Measurements from ENCODE around the gene HEATR5A. TPM values are rescaled to one million over a fixed set of nuclear protein-coding genes. Genes with fewer than 3 reads are reported as not detected.

HEATR5A gene
- total RNA-seq, 2 experiments from 2014 or later, result 12.8 to 13.0 TPM

- no peak overlapping the region for H3K4me3 Mint-ChIP-seq
- H3K9me3 Mint-ChIP-seq, result no peaks in the 10 kb centered on the region
- DNase-seq, result no peak
- ChIA-PET CTCF (interaction anchor here (0.6 to 2.2 kb wide), 5 partner anchors 13 to 194 kb away, joined by 3 to 9 read pairs (median 3); partner anchors contain the start of genes HEATR5A and HECTD1), POLR2A (no interaction called here)
- H3K36me3 Mint-ChIP-seq, result peaks cover 12% of the 10 kb centered on the region
- H3K4me1 Mint-ChIP-seq (ENCODE audit: low read depth), result peaks cover 6% of the 10 kb centered on the region
- no peaks in the 10 kb centered on the region for H3K27me3 Mint-ChIP-seq
- intact Hi-C loops (cut with micrococcal nuclease), result no loop called here
- H3K27ac Mint-ChIP-seq, result no peak overlapping the region
These were observed 18.9 kb downstream of the HEATR5A start for GRCh38 chr14:31401369-31401932.

GRCh38 chr14:31400031-31400638 lies 20.2 kb downstream of the HEATR5A start:
- Mint-ChIP-seq H3K27ac (peak overlapping the region; percentile 36), H3K4me3 (no peak overlapping the region), H3K27me3 (no peaks in the 10 kb centered on the region), H3K9me3 (no peaks in the 10 kb centered on the region), H3K4me1 (ENCODE audit: low read depth) (peaks cover 6% of the 10 kb centered on the region), H3K36me3 (peaks cover 14% of the 10 kb centered on the region)
- ChIA-PET CTCF (interaction anchor here (1.0 kb wide), 1 partner anchor 21 kb away, joined by 3 read pairs; the partner anchor contains the start of gene HEATR5A), POLR2A (interaction anchor here (0.7 kb wide), 1 partner anchor 21 kb away, joined by 4 read pairs; the partner anchor contains the start of gene HEATR5A)
- intact Hi-C loops (cut with micrococcal nuclease), result loop anchor here (1.0 kb wide), 2 partner anchors 12 to 20 kb away; partner anchors contain the start of gene HEATR5A
- no peak for DNase-seq

GRCh38 chr14:31395572-31396205 lies 24.7 kb downstream of the HEATR5A start:
- DNase-seq, result no peak
- ChIA-PET POLR2A (interaction anchor here (1.9 kb wide), 1 partner anchor 25 kb away, joined by 6 read pairs; the partner anchor contains the start of gene HEATR5A), CTCF (interaction anchor here (1.0 to 2.0 kb wide), 2 partner anchors 25 to 54 kb away, joined by 4 to 7 read pairs; partner anchors contain the start of gene HEATR5A)
- no peak overlapping the region for H3K4me3 Mint-ChIP-seq
- H3K27ac Mint-ChIP-seq, result no peak overlapping the region
- intact Hi-C loops (cut with micrococcal nuclease), result no loop called here
- H3K36me3 Mint-ChIP-seq, result peaks cover 16% of the 10 kb centered on the region
- no peaks in the 10 kb centered on the region for H3K9me3 Mint-ChIP-seq
- H3K27me3 Mint-ChIP-seq, result no peaks in the 10 kb centered on the region
- H3K4me1 Mint-ChIP-seq (ENCODE audit: low read depth), result peaks cover 10% of the 10 kb centered on the region

- ChIA-PET CTCF (interaction anchor here (2.0 kb wide), 1 partner anchor 55 kb away, joined by 7 read pairs; no protein-coding TSS in a partner anchor), POLR2A (interaction anchor here (1.9 kb wide), 1 partner anchor 26 kb away, joined by 6 read pairs; the partner anchor contains the start of gene HEATR5A)
- H3K4me3 Mint-ChIP-seq, result no peak overlapping the region
- peaks cover 10% of the 10 kb centered on the region for H3K4me1 Mint-ChIP-seq (ENCODE audit: low read depth)
- H3K9me3 Mint-ChIP-seq, result no peaks in the 10 kb centered on the region
- H3K27me3 Mint-ChIP-seq, result no peaks in the 10 kb centered on the region
- intact Hi-C loops (cut with micrococcal nuclease), result no loop called here
- no peak for DNase-seq
- peaks cover 15% of the 10 kb centered on the region for H3K36me3 Mint-ChIP-seq
- no peak overlapping the region for H3K27ac Mint-ChIP-seq
These were observed 25.2 kb downstream of the HEATR5A start for GRCh38 chr14:31395119-31395518.

GRCh38 chr14:31391977-31392503 lies 28.3 kb downstream of the HEATR5A start:
- peaks cover 7% of the 10 kb centered on the region for H3K36me3 Mint-ChIP-seq
- no peak for DNase-seq
- intact Hi-C loops (cut with micrococcal nuclease), result no loop called here
- ChIA-PET CTCF (no interaction called here), POLR2A (no interaction called here)
- H3K4me1 Mint-ChIP-seq (ENCODE audit: low read depth), result peaks cover 28% of the 10 kb centered on the region
- H3K27ac Mint-ChIP-seq, result no peak overlapping the region
- no peaks in the 10 kb centered on the region for H3K9me3 Mint-ChIP-seq
- no peak overlapping the region for H3K4me3 Mint-ChIP-seq
- no peaks in the 10 kb centered on the region for H3K27me3 Mint-ChIP-seq

GRCh38 chr14:31391473-31391872 lies 28.9 kb downstream of the HEATR5A start:
- Mint-ChIP-seq H3K9me3 (no peaks in the 10 kb centered on the region), H3K4me3 (no peak overlapping the region), H3K4me1 (ENCODE audit: low read depth) (peaks cover 28% of the 10 kb centered on the region), H3K27me3 (no peaks in the 10 kb centered on the region), H3K27ac (no peak overlapping the region), H3K36me3 (peaks cover 7% of the 10 kb centered on the region)
- intact Hi-C loops (cut with micrococcal nuclease), result no loop called here
- ChIA-PET POLR2A (interaction anchor here (1.6 kb wide), 1 partner anchor 183 kb away, joined by 5 read pairs; no protein-coding TSS in a partner anchor), CTCF (no interaction called here)
- DNase-seq, result no peak

GRCh38 chr14:31389946-31390345 lies 30.4 kb downstream of the HEATR5A start:
- no peaks in the 10 kb centered on the region for H3K9me3 Mint-ChIP-seq
- no peaks in the 10 kb centered on the region for H3K27me3 Mint-ChIP-seq
- H3K36me3 Mint-ChIP-seq, result peaks cover 5% of the 10 kb centered on the region
- no peak overlapping the region for H3K4me3 Mint-ChIP-seq
- ChIA-PET POLR2A (interaction anchor here (1.6 kb wide), 1 partner anchor 181 kb away, joined by 5 read pairs; no protein-coding TSS in a partner anchor), CTCF (no interaction called here)
- intact Hi-C loops (cut with micrococcal nuclease), result loop anchor here (1.0 kb wide), 2 partner anchors 12 to 182 kb away; no protein-coding TSS in a partner anchor
- H3K27ac Mint-ChIP-seq, result peak overlapping the region; percentile 19
- H3K4me1 Mint-ChIP-seq (ENCODE audit: low read depth), result peaks cover 28% of the 10 kb centered on the region
- no peak for DNase-seq

- DNase-seq, result peak; percentile 37
- H3K36me3 Mint-ChIP-seq, result peaks cover 4% of the 10 kb centered on the region
- no peak overlapping the region for H3K4me3 Mint-ChIP-seq
- POLR2A ChIA-PET, result interaction anchor here (1.1 kb wide), 1 partner anchor 32 kb away, joined by 3 read pairs; the partner anchor contains the start of gene HEATR5A
- no peaks in the 10 kb centered on the region for H3K27me3 Mint-ChIP-seq
- H3K27ac Mint-ChIP-seq, result peak overlapping the region; percentile 60
- intact Hi-C loops (cut with micrococcal nuclease), result loop anchor here (1.0 kb wide), 4 partner anchors 11 to 181 kb away; no protein-coding TSS in a partner anchor
- CTCF ChIA-PET, result interaction anchor here (1.2 kb wide), 1 partner anchor 9 kb away, joined by 3 read pairs; no protein-coding TSS in a partner anchor
- H3K4me1 Mint-ChIP-seq (ENCODE audit: low read depth), result peaks cover 28% of the 10 kb centered on the region
- H3K9me3 Mint-ChIP-seq, result no peaks in the 10 kb centered on the region
These were observed 31.5 kb downstream of the HEATR5A start for GRCh38 chr14:31388687-31389413.

- peaks cover 4% of the 10 kb centered on the region for H3K36me3 Mint-ChIP-seq
- H3K27me3 Mint-ChIP-seq, result no peaks in the 10 kb centered on the region
- intact Hi-C loops (cut with micrococcal nuclease), result no loop called here
- no peak for DNase-seq
- ChIA-PET CTCF (interaction anchor here (0.6 kb wide), 1 partner anchor 24 kb away, joined by 3 read pairs; no protein-coding TSS in a partner anchor), POLR2A (interaction anchor here (1.1 kb wide), 1 partner anchor 11 kb away, joined by 3 read pairs; no protein-coding TSS in a partner anchor)
- peaks cover 26% of the 10 kb centered on the region for H3K4me1 Mint-ChIP-seq (ENCODE audit: low read depth)
- H3K4me3 Mint-ChIP-seq, result no peak overlapping the region
- H3K9me3 Mint-ChIP-seq, result no peaks in the 10 kb centered on the region
- no peak overlapping the region for H3K27ac Mint-ChIP-seq
These were observed 33.3 kb downstream of the HEATR5A start for GRCh38 chr14:31387091-31387490.

- Mint-ChIP-seq H3K36me3 (peaks cover 4% of the 10 kb centered on the region), H3K27me3 (no peaks in the 10 kb centered on the region), H3K4me3 (no peak overlapping the region), H3K27ac (no peak overlapping the region), H3K9me3 (no peaks in the 10 kb centered on the region), H3K4me1 (ENCODE audit: low read depth) (peaks cover 23% of the 10 kb centered on the region)
- CTCF ChIA-PET, result no interaction called here
- DNase-seq, result no peak
- intact Hi-C loops (cut with micrococcal nuclease), result no loop called here
- POLR2A ChIA-PET, result no interaction called here
These were observed 34.1 kb downstream of the HEATR5A start for GRCh38 chr14:31386271-31386670.

GRCh38 chr14:31382221-31382620 lies 38.1 kb downstream of the HEATR5A start:
- POLR2A ChIA-PET, result no interaction called here
- Mint-ChIP-seq H3K4me1 (ENCODE audit: low read depth) (peaks cover 6% of the 10 kb centered on the region), H3K27me3 (no peaks in the 10 kb centered on the region), H3K4me3 (no peak overlapping the region), H3K36me3 (peaks cover 2% of the 10 kb centered on the region), H3K9me3 (no peaks in the 10 kb centered on the region), H3K27ac (no peak overlapping the region)
- intact Hi-C loops (cut with micrococcal nuclease), result no loop called here
- CTCF ChIA-PET, result interaction anchor here (1.4 kb wide), 1 partner anchor 68 kb away, joined by 4 read pairs; no protein-coding TSS in a partner anchor
- no peak for DNase-seq
